DOHH2 (cell line): Measurements from ENCODE around the gene ZNF2.

Source experiments
- H3F3A ChIP-seq: fragments of 200-600 bp; sonication (generic), shearing (Covaris generic); 2 replicates; pipeline ENCODE4 v1.6.0; 2016; ENCODE audit warnings: antibody characterized with exemption, mild to moderate bottlenecking; ENCODE audit not compliant: control insufficient read depth, insufficient read depth
- H3K27ac ChIP-seq: fragments of 200-600 bp; sonication (generic); 2 replicates; pipeline ENCODE4 v1.5.1; 2014; ENCODE audit warnings: low read depth, mild to moderate bottlenecking, low read length, moderate library complexity
- H3K27me3 ChIP-seq: fragments of 200-600 bp; sonication (generic); 2 replicates; pipeline ENCODE4 v1.6.1; 2014; ENCODE audit warnings: mild to moderate bottlenecking, low read length, mixed read lengths; ENCODE audit not compliant: control insufficient read depth
- H3K36me3 ChIP-seq: fragments of 200-600 bp; sonication (generic); 2 replicates; pipeline ENCODE4 v1.6.1; 2014; ENCODE audit warnings: mild to moderate bottlenecking, low read length, moderate library complexity, mixed read lengths; ENCODE audit not compliant: control insufficient read depth
- H3K4me1 ChIP-seq: fragments of 200-600 bp; sonication (generic); 2 replicates; pipeline ENCODE4 v1.6.1; 2014; ENCODE audit warnings: mild to moderate bottlenecking, low read length, mixed read lengths; ENCODE audit not compliant: control insufficient read depth
- H3K4me2 ChIP-seq: fragments of 200-600 bp; sonication (generic); 2 replicates; pipeline ENCODE4 v1.6.0; 2014; ENCODE audit warnings: mild to moderate bottlenecking, low read length, moderate library complexity
- H3K4me3 ChIP-seq: fragments of 200-600 bp; sonication (generic); 2 replicates; pipeline ENCODE4 v1.5.1; 2014; ENCODE audit warnings: mild to moderate bottlenecking, low read length, mixed read lengths
- H3K79me2 ChIP-seq: fragments of 200-600 bp; sonication (generic); 2 replicates; pipeline ENCODE4 v1.6.1; 2014; ENCODE audit warnings: mild to moderate bottlenecking, low read length, mixed read lengths; ENCODE audit not compliant: control insufficient read depth
- H3K9me2 ChIP-seq: fragments of 200-600 bp; sonication (generic); replicated peaks from 2 replicates; pipeline ENCODE4 v1.6.1; 2014; ENCODE audit warnings: mild to moderate bottlenecking, low read length, mixed read lengths; ENCODE audit not compliant: control insufficient read depth
- H3K9me3 ChIP-seq: fragments of 200-600 bp; sonication (generic); 2 replicates; pipeline ENCODE4 v1.6.1; 2014; ENCODE audit warnings: antibody characterized with exemption, low read length, mixed read lengths; ENCODE audit not compliant: control insufficient read depth, insufficient read depth
- H4K20me1 ChIP-seq: fragments of 200-600 bp; sonication (generic); 2 replicates; pipeline ENCODE4 v1.6.0; 2014; ENCODE audit warnings: low read depth, mild to moderate bottlenecking, antibody characterized with exemption, low read length, moderate library complexity; ENCODE audit not compliant: control insufficient read depth, insufficient read depth
- EZH2phosphoT487 ChIP-seq: fragments of 200-600 bp; sonication (generic); IDR thresholded peaks from 2 replicates; pipeline ENCODE4 v1.6.1; 2017; ENCODE audit warnings: borderline replicate concordance, mild to moderate bottlenecking, antibody characterized with exemption, low read length, moderate library complexity, mixed read lengths
- TF ChIP-seq, protein P1 (sequence below): fragments of 200-600 bp; sonication (generic); IDR thresholded peaks from one replicate; pipeline ENCODE4 v1.5.1; 2014; ENCODE audit warnings: antibody characterized with exemption, mild to moderate bottlenecking, low read depth, low read length; ENCODE audit not compliant: poor library complexity, severe bottlenecking

Gene ZNF2

DNA sequence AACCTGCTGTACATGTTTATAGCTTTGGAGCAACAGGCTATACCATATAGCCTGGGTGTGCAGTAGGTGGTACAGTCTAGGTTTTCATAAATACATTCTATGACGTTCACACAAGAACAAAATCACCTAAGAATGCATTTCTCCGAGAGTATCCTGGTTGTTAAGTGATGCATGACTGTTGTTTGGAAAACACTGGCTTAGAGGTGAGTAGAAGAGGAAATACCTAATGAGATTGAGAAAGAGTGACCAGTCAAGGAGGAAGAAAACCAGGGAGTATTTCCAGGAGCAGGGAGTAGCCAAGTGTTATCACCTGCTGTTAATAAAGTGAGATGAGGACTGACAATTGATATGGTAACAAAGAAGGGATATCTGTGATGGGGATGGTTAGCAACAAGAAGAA lies 38.8 kb downstream of the ZNF2 start:
- no peak for TF ChIP-seq EZH2phosphoT487
- TF ChIP-seq, protein P1, sequence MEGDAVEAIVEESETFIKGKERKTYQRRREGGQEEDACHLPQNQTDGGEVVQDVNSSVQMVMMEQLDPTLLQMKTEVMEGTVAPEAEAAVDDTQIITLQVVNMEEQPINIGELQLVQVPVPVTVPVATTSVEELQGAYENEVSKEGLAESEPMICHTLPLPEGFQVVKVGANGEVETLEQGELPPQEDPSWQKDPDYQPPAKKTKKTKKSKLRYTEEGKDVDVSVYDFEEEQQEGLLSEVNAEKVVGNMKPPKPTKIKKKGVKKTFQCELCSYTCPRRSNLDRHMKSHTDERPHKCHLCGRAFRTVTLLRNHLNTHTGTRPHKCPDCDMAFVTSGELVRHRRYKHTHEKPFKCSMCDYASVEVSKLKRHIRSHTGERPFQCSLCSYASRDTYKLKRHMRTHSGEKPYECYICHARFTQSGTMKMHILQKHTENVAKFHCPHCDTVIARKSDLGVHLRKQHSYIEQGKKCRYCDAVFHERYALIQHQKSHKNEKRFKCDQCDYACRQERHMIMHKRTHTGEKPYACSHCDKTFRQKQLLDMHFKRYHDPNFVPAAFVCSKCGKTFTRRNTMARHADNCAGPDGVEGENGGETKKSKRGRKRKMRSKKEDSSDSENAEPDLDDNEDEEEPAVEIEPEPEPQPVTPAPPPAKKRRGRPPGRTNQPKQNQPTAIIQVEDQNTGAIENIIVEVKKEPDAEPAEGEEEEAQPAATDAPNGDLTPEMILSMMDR = no peak
- Histone ChIP-seq H3K4me3 (no peak overlapping the region), H3K27me3 (no peaks in the 10 kb centered on the region), H3K9me2 (no peaks in the 10 kb centered on the region), H3F3A (no peaks in the 10 kb centered on the region), H3K4me2 (no peak overlapping the region), H3K79me2 (no peaks in the 10 kb centered on the region; the same call in 1 of the 2 replicates), H3K27ac (no peak overlapping the region), H3K36me3 (no peaks in the 10 kb centered on the region), H3K4me1 (peaks cover 14% of the 10 kb centered on the region), H3K9me3 (peaks cover 4% of the 10 kb centered on the region; the same call in 1 of the 2 replicates), H4K20me1 (no peaks in the 10 kb centered on the region)

GRCh38 chr2:95206096-95206495 lies 40.5 kb downstream of the ZNF2 start:
- peak overlapping the region; percentile 89 for H3K4me3 ChIP-seq
- TF ChIP-seq EZH2phosphoT487 = no peak
- TF ChIP-seq, protein P1 = no peak
- peaks cover 10% of the 10 kb centered on the region; the same call in 1 of the 2 replicates for H3K9me3 ChIP-seq
- H3K4me1 ChIP-seq = peaks cover 14% of the 10 kb centered on the region
- H3K4me2 ChIP-seq = peak overlapping the region; percentile 71
- no peaks in the 10 kb centered on the region; the same call in 1 of the 2 replicates for H3K79me2 ChIP-seq
- H3K9me2 ChIP-seq = no peaks in the 10 kb centered on the region
- H3K27ac ChIP-seq = no peak overlapping the region
- H4K20me1 ChIP-seq = no peaks in the 10 kb centered on the region
- H3F3A ChIP-seq = no peaks in the 10 kb centered on the region
- H3K36me3 ChIP-seq = peaks cover 2% of the 10 kb centered on the region
- H3K27me3 ChIP-seq = no peaks in the 10 kb centered on the region

DNA sequence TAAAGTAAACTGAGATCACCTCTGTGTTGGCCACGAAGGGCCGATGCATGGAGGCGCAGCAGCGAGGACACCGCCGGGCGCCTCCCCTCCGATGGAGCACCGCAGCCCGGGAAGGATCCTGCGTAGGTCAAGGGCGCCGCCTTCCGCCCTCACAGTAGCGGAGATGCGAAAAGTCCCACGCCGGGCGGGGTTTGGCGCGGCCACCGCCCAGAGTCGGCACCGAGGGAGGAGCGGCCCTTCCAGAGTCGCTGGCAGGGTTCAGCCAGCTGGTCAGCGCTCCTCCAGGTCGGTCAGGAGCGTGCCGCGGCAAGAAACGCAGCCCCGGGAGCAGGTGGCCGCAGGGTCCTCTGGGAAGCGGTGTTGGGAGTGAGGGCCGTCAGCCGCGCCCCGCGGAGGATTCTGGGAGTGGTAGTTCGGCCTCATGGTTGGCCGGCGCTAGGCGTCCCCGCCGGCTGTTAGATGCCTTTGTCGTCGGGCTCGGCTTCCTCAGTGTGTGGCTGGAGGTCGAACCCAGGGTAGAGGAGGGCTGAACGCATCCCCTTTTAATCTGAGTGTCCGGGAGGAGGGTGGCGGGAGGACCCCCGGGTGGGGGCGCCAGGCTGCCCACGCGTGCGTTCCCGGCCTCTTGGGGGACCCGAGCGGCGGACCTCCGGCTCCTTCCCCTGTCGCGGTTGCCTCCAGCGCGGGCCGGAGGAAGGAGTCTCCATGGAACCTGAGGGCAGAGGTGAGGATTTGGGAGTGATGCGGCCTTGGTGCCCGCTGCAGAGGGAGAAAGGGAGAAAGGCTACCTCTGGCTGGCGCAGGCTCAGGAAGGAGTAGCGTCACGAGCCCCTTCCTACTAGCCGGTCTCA lies 41.7 kb downstream of the ZNF2 start, which contains the start of gene ZNF892:
TSS of gene ZNF892 (plus strand) at position 411 of the 851 bp plus-strand sequence. CDS start at position 706, 295 bp downstream.
- peaks cover 14% of the 10 kb centered on the region for H3K4me1 ChIP-seq
- peaks cover 7% of the 10 kb centered on the region for H3K36me3 ChIP-seq
- H3K27me3 ChIP-seq = no peaks in the 10 kb centered on the region
- H3K4me2 ChIP-seq = peak within 1 kb of the TSS; percentile 71
- TF ChIP-seq, protein P1 = peak; percentile 52
- no peak for TF ChIP-seq EZH2phosphoT487
- H3K9me3 ChIP-seq = peaks cover 10% of the 10 kb centered on the region; the same call in 1 of the 2 replicates
- H3F3A ChIP-seq = no peaks in the 10 kb centered on the region
- H3K79me2 ChIP-seq = no peaks in the 10 kb centered on the region; the same call in 1 of the 2 replicates
- H3K4me3 ChIP-seq = peak within 1 kb of the TSS; percentile 89
- no peak within 1 kb of the TSS for H3K27ac ChIP-seq
- no peaks in the 10 kb centered on the region for H3K9me2 ChIP-seq
- no peaks in the 10 kb centered on the region for H4K20me1 ChIP-seq
